Ovary (tissue), 3 donors: Measurements from ENCODE around the gene B3GNT9.

Experiments used
- EP300 ChIP-seq: sonication (generic); formaldehyde crosslinking; IDR thresholded peaks from one replicate; pipeline ENCODE4 v1.6.1; 2017; ENCODE audit warnings: antibody characterized with exemption
- POLR2A ChIP-seq: fragments of 450-650 bp; IDR thresholded peaks from one replicate; pipeline ENCODE4 v1.6.1; 2017; ENCODE audit warnings: antibody characterized with exemption, mild to moderate bottlenecking, moderate library complexity
- TF ChIP-seq, protein P1 (sequence below), 3 donors: fragments of 450-650 bp in 2 of 3; fragments of 200-600 bp in 1 of 3; IDR thresholded peaks; one replicate each; pipeline versions ENCODE4 v1.5.1 to v1.8.0; 2016 to 2022; ENCODE audit warnings: antibody characterized with exemption in 3 of 3, mild to moderate bottlenecking in 1 of 3
- donor health status: DM: no; HTN: no; CAD: no.

DNA sequence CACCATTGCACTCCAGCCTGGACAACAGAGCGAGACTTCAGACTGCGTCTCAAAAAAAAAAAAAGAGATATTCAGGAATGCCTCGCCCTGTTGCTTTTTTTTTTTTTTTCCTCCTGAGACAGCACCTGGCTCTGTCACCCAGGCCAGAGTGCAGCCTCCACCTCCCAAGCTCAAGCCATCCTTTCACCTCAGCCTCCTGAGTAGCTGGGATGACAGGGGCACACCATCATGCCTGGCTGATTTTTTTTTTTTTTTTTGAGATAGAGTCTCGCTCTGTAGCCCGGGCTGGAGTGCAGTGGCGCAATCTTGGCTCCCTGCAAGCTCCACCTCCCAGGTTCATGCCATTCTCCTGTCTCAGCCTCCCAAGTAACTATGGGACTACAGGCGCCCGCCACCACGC lies 33.1 kb downstream of the B3GNT9 start:
- TF ChIP-seq, protein P1, sequence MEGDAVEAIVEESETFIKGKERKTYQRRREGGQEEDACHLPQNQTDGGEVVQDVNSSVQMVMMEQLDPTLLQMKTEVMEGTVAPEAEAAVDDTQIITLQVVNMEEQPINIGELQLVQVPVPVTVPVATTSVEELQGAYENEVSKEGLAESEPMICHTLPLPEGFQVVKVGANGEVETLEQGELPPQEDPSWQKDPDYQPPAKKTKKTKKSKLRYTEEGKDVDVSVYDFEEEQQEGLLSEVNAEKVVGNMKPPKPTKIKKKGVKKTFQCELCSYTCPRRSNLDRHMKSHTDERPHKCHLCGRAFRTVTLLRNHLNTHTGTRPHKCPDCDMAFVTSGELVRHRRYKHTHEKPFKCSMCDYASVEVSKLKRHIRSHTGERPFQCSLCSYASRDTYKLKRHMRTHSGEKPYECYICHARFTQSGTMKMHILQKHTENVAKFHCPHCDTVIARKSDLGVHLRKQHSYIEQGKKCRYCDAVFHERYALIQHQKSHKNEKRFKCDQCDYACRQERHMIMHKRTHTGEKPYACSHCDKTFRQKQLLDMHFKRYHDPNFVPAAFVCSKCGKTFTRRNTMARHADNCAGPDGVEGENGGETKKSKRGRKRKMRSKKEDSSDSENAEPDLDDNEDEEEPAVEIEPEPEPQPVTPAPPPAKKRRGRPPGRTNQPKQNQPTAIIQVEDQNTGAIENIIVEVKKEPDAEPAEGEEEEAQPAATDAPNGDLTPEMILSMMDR (IDR thresholded peaks at IDR 0.05) = no peak
- TF ChIP-seq EP300 (no peak), POLR2A (no peak)
